ENCODE results near the gene FTH1.

FTH1 gene

DNA sequence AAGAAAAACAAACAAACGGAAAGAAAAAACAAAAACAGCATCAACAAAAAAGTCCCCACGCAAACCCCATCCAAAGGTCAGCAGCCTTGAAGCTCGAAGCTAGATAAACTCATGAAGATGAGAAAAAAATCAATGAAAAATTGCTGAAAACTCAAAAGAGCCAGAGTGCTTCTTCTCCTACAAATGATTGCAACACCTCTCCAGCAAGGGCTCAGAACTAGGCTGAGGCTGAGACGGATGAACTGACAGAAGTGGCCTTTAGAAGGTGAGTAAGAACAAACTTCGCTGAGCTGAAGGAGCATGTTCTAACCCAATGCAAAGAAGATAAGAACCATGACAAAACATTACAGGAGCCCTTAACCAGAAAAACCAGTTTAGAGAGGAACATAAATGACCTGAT, 18.4 kb upstream of the FTH1 start:
- H2BK12ac ChIP-seq (ENCODE audit: low read length), result no peak overlapping the region
- no CpG with 5 or more reads among the region's 5 CpGs for WGBS, 2 donors (ENCODE audit: extremely low coverage in 2 of 2, insufficient read length in 2 of 2, insufficient replicate concordance in 1 of 2)
- no peak overlapping the region for H3K9ac ChIP-seq (ENCODE audit: low read depth, low read length, poor library complexity)
- no peak overlapping the region for H3K14ac ChIP-seq (ENCODE audit: low read length)
- H3K4me2 ChIP-seq (ENCODE audit: insufficient read depth, low read length, poor library complexity, severe bottlenecking), result no peak overlapping the region
- peaks cover 2 to 8% of the 10 kb centered on the region in 2 donors for H3K9me3 ChIP-seq (replicated peaks in 1 of 2; ENCODE audit: control insufficient read depth in 2 of 2, insufficient read depth in 1 of 2, low read depth in 1 of 2, low read length in 2 of 2)
- H2BK5ac ChIP-seq (ENCODE audit: low read length), result no peak overlapping the region
- no peaks in the 10 kb centered on the region for H3K79me1 ChIP-seq (ENCODE audit: low read depth, low read length)
- H3K27ac ChIP-seq (replicated peaks; ENCODE audit: low read length), result no peak overlapping the region
- no peaks in the 10 kb centered on the region for H3K36me3 ChIP-seq (replicated peaks in 1 of 2; ENCODE audit: control insufficient read depth in 2 of 2, insufficient read depth in 2 of 2, low read length in 2 of 2)
- peaks cover 0 to 3% of the 10 kb centered on the region in 2 donors for H3K4me1 ChIP-seq (ENCODE audit: control insufficient read depth in 2 of 2, insufficient read depth in 1 of 2, low read depth in 1 of 2, low read length in 2 of 2)
- no peak overlapping the region for H3K18ac ChIP-seq (ENCODE audit: low read length)
- no peak overlapping the region for H2AFZ ChIP-seq (ENCODE audit: low read length)
- no peak overlapping the region for H3K4ac ChIP-seq (ENCODE audit: low read length)
- H2AK5ac ChIP-seq (ENCODE audit: low read depth, low read length), result no peak overlapping the region
- no peak overlapping the region for H4K91ac ChIP-seq (ENCODE audit: low read depth, low read length, poor library complexity)
- no peak overlapping the region for H4K8ac ChIP-seq (ENCODE audit: low read depth, low read length)
- no peak for DNase-seq (ENCODE audit: low spot score)
- H3K4me3 ChIP-seq (ENCODE audit: low read length in 2 of 2), result no peak overlapping the region
- no peak overlapping the region for H2BK15ac ChIP-seq (ENCODE audit: low read length)
- no peak overlapping the region for H3K23ac ChIP-seq (ENCODE audit: low read depth, low read length, poor library complexity)
- no peak overlapping the region for H2BK120ac ChIP-seq (ENCODE audit: low read depth, low read length)
- H3K27me3 ChIP-seq (ENCODE audit: control insufficient read depth in 3 of 3, insufficient read depth in 3 of 3, low read depth in 1 of 3, low read length in 3 of 3), result no peaks in the 10 kb centered on the region

DNA sequence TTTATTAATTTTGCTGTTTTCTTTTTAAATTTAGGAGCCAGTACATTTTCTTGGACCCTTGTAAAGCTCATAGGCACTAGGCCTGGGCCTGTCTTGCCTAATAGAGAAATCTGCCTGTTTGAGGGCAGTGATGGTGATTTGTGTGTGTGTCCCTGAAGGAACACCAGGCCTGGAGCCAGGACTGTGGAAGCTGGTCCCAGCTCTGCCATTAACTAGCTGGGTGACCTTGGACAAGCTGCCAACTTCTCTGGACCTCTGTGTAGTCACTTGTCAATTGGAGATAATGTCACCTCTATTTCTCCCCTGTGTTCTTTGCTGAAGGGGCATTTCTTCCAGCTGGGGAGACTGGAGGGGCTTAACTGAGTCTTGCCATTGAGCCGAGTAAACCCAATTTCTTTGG, 16.0 kb upstream of the FTH1 start:
- no CpG with 5 or more reads among the region's 1 CpG for WGBS, 2 donors (ENCODE audit: extremely low coverage in 2 of 2, insufficient read length in 2 of 2, insufficient replicate concordance in 1 of 2)
- Histone ChIP-seq H3K4me3 (ENCODE audit: low read length in 2 of 2) (no peak overlapping the region), H3K36me3 (replicated peaks in 1 of 2; ENCODE audit: control insufficient read depth in 2 of 2, insufficient read depth in 2 of 2, low read length in 2 of 2) (no peaks in the 10 kb centered on the region), H3K9me3 (replicated peaks in 1 of 2; ENCODE audit: control insufficient read depth in 2 of 2, insufficient read depth in 1 of 2, low read depth in 1 of 2, low read length in 2 of 2) (peaks cover 2 to 8% of the 10 kb centered on the region in 2 donors), H3K79me1 (ENCODE audit: low read depth, low read length) (no peaks in the 10 kb centered on the region), H3K4me1 (ENCODE audit: control insufficient read depth in 2 of 2, insufficient read depth in 1 of 2, low read depth in 1 of 2, low read length in 2 of 2) (peaks cover 0 to 4% of the 10 kb centered on the region in 2 donors), H4K91ac (ENCODE audit: low read depth, low read length, poor library complexity) (no peak overlapping the region), H3K23ac (ENCODE audit: low read depth, low read length, poor library complexity) (no peak overlapping the region), H2BK5ac (ENCODE audit: low read length) (no peak overlapping the region), H2BK12ac (ENCODE audit: low read length) (no peak overlapping the region), H4K8ac (ENCODE audit: low read depth, low read length) (no peak overlapping the region), H3K18ac (ENCODE audit: low read length) (no peak overlapping the region), H3K27me3 (ENCODE audit: control insufficient read depth in 3 of 3, insufficient read depth in 3 of 3, low read depth in 1 of 3, low read length in 3 of 3) (no peaks in the 10 kb centered on the region), H3K14ac (ENCODE audit: low read length) (no peak overlapping the region), H2AK5ac (ENCODE audit: low read depth, low read length) (no peak overlapping the region), H2BK120ac (ENCODE audit: low read depth, low read length) (no peak overlapping the region), H3K4me2 (ENCODE audit: insufficient read depth, low read length, poor library complexity, severe bottlenecking) (no peak overlapping the region), H2AFZ (ENCODE audit: low read length) (no peak overlapping the region), H3K4ac (ENCODE audit: low read length) (no peak overlapping the region), H2BK15ac (ENCODE audit: low read length) (no peak overlapping the region), H3K27ac (replicated peaks; ENCODE audit: low read length) (no peak overlapping the region), H3K9ac (ENCODE audit: low read depth, low read length, poor library complexity) (no peak overlapping the region)
- DNase-seq (ENCODE audit: low spot score), result no peak

DNA sequence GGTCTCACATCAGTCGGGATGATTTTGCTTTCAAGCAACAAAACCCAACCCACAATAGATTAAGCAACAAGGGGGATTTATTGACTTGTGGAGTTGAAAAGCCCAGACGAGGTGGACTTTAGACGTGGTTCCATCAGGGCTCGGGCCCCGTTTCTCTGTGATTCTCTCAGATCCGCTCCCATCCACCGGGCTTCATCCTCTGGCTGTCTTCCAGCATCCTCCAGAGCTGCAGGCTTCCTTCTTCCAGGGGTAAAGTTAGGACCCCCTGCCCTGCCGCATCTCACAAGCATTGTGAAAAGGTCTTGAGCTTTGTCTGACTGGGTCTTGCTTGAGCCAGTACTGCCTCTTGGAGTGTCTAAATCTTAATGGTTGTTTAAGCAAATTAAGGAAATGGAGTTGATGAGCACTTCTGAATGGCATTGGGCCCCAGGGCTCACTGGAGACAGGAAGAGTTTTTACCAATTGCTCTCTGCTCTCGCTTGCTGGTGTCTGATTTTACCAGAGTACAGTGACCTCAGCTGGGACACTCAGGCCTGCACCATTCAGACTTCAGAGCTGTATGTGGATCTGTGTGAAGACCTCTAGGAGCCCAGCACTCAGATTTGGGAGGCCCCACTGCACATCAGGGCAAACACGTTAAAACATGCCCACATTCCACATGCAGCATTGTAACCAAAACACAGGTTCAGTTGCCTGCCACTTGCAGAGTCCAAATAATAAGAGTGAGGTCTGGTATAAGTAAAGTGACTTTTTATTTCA, 13.5 kb upstream of the FTH1 start:
- no CpG with 5 or more reads among the region's 10 CpGs for WGBS, 2 donors (ENCODE audit: extremely low coverage in 2 of 2, insufficient read length in 2 of 2, insufficient replicate concordance in 1 of 2)
- Histone ChIP-seq H3K27ac (replicated peaks; ENCODE audit: low read length) (no peak overlapping the region), H2BK5ac (ENCODE audit: low read length) (no peak overlapping the region)

DNA sequence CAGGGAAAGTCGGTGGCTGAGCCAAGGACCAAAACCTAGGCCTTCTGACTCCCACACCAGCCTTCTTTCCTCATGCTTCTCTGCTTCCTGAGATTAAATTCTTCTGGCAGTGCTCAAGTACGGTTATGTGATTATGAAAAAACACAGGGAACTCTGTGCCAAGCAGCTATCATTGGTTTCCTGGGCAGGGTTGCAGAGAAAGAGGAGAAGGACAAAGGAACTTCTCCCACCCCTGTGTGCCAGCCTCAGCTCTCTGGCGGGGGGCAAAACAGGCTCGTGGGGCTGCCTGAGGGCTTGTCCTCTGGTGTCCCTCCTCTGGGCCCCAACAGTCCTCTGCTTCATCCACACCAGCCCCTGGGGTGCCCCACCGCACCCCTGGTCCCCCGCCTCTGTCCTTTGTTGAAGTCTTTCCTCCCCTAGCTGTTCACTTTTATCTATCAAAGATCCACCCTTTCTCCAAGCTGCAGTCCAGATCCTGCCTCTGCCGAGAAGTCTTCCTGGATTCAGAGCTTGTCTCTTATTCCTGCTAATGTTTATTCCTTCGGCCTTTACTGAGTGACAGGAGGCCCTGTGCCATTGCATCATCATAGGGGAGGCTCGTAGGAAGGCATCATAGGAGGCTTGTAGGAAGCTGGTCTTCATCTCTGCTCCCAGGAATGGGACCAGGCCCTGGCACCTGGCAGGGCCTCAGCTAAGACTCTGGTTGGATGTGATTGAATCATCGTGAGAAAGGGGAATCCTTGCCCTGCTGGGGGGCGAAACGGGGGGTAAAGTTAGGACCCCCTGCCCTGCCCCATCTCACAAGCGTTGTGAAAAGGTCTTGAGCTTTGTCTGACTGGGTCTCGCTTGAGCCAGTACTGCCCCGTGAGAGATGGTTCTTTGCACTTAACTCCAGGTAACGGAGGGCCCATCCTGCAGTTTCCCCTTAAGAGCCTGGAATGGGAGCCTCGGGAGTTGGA, 11.5 kb upstream of the FTH1 start:
- Histone ChIP-seq H2AFZ (ENCODE audit: low read length) (no peak overlapping the region), H4K91ac (ENCODE audit: low read depth, low read length, poor library complexity) (no peak overlapping the region), H3K18ac (ENCODE audit: low read length) (peak overlapping the region; percentile 13), H3K4me2 (ENCODE audit: insufficient read depth, low read length, poor library complexity, severe bottlenecking) (no peak overlapping the region), H3K4me3 (ENCODE audit: low read length in 2 of 2) (no peak overlapping the region), H3K27ac (replicated peaks; ENCODE audit: low read length) (no peak overlapping the region), H3K14ac (ENCODE audit: low read length) (no peak overlapping the region), H3K27me3 (ENCODE audit: control insufficient read depth in 3 of 3, insufficient read depth in 3 of 3, low read depth in 1 of 3, low read length in 3 of 3) (peaks cover 0 to 2% (median 0%) of the 10 kb centered on the region in 3 experiments), H3K4me1 (ENCODE audit: control insufficient read depth in 2 of 2, insufficient read depth in 1 of 2, low read depth in 1 of 2, low read length in 2 of 2) (peaks cover 0 to 4% of the 10 kb centered on the region in 2 donors), H4K8ac (ENCODE audit: low read depth, low read length) (no peak overlapping the region), H2BK120ac (ENCODE audit: low read depth, low read length) (no peak overlapping the region), H2BK5ac (ENCODE audit: low read length) (no peak overlapping the region), H2BK12ac (ENCODE audit: low read length) (no peak overlapping the region), H3K23ac (ENCODE audit: low read depth, low read length, poor library complexity) (no peak overlapping the region), H3K9me3 (replicated peaks in 1 of 2; ENCODE audit: control insufficient read depth in 2 of 2, insufficient read depth in 1 of 2, low read depth in 1 of 2, low read length in 2 of 2) (no peaks in the 10 kb centered on the region), H3K79me1 (ENCODE audit: low read depth, low read length) (no peaks in the 10 kb centered on the region), H3K36me3 (replicated peaks in 1 of 2; ENCODE audit: control insufficient read depth in 2 of 2, insufficient read depth in 2 of 2, low read length in 2 of 2) (no peaks in the 10 kb centered on the region), H3K9ac (ENCODE audit: low read depth, low read length, poor library complexity) (no peak overlapping the region), H2AK5ac (ENCODE audit: low read depth, low read length) (peak overlapping the region; percentile 49), H2BK15ac (ENCODE audit: low read length) (peak overlapping the region; percentile 15), H3K4ac (ENCODE audit: low read length) (no peak overlapping the region)
- no CpG with 5 or more reads among the region's 17 CpGs for WGBS, 2 donors (ENCODE audit: extremely low coverage in 2 of 2, insufficient read length in 2 of 2, insufficient replicate concordance in 1 of 2)
- DNase-seq (ENCODE audit: low spot score), result no peak

More for the DNA sequence above, 13.5 kb upstream of the FTH1 start:
- H3K36me3 ChIP-seq (replicated peaks in 1 of 2; ENCODE audit: control insufficient read depth in 2 of 2, insufficient read depth in 2 of 2, low read length in 2 of 2), result no peaks in the 10 kb centered on the region
- no peak overlapping the region for H2BK12ac ChIP-seq (ENCODE audit: low read length)
- H3K4me2 ChIP-seq (ENCODE audit: insufficient read depth, low read length, poor library complexity, severe bottlenecking), result no peak overlapping the region
- no peak for DNase-seq (ENCODE audit: low spot score)
- no peak overlapping the region for H3K14ac ChIP-seq (ENCODE audit: low read length)
- H3K4ac ChIP-seq (ENCODE audit: low read length), result no peak overlapping the region
- H2BK15ac ChIP-seq (ENCODE audit: low read length), result no peak overlapping the region
- no peaks in the 10 kb centered on the region for H3K9me3 ChIP-seq (replicated peaks in 1 of 2; ENCODE audit: control insufficient read depth in 2 of 2, insufficient read depth in 1 of 2, low read depth in 1 of 2, low read length in 2 of 2)
- H3K18ac ChIP-seq (ENCODE audit: low read length), result no peak overlapping the region
- peak overlapping the region; percentile 66 for H2AFZ ChIP-seq (ENCODE audit: low read length)
- H3K4me3 ChIP-seq (ENCODE audit: low read length in 2 of 2), result no peak overlapping the region
- H3K79me1 ChIP-seq (ENCODE audit: low read depth, low read length), result no peaks in the 10 kb centered on the region
- H3K27me3 ChIP-seq (ENCODE audit: control insufficient read depth in 3 of 3, insufficient read depth in 3 of 3, low read depth in 1 of 3, low read length in 3 of 3), result peaks cover 0 to 2% (median 0%) of the 10 kb centered on the region in 3 experiments
- peaks cover 0 to 4% of the 10 kb centered on the region in 2 donors for H3K4me1 ChIP-seq (ENCODE audit: control insufficient read depth in 2 of 2, insufficient read depth in 1 of 2, low read depth in 1 of 2, low read length in 2 of 2)
- H4K91ac ChIP-seq (ENCODE audit: low read depth, low read length, poor library complexity), result no peak overlapping the region
- H2AK5ac ChIP-seq (ENCODE audit: low read depth, low read length), result no peak overlapping the region
- H4K8ac ChIP-seq (ENCODE audit: low read depth, low read length), result no peak overlapping the region
- no peak overlapping the region for H3K23ac ChIP-seq (ENCODE audit: low read depth, low read length, poor library complexity)
- no peak overlapping the region for H3K9ac ChIP-seq (ENCODE audit: low read depth, low read length, poor library complexity)
- no peak overlapping the region for H2BK120ac ChIP-seq (ENCODE audit: low read depth, low read length)
